Mesendoderm (in vitro differentiated cells): Measurements from ENCODE around the gene CST4.

Experiments
- DNase-seq: peaks from one replicate; pipeline ENCODE4 v3.0.0; 2013
- H2AK5ac ChIP-seq: 2 replicates; pipeline ENCODE4 v1.6.1; 2013; ENCODE audit warnings: low read length, inconsistent platforms
- H2BK120ac ChIP-seq: 2 replicates; pipeline ENCODE4 v1.6.1; 2013; ENCODE audit warnings: low read depth, mild to moderate bottlenecking, low read length, moderate library complexity, mixed read lengths
- H2BK15ac ChIP-seq: replicated peaks from 2 replicates; pipeline ENCODE4 v1.6.1; 2013; ENCODE audit warnings: low read depth, mild to moderate bottlenecking, moderate library complexity
- H2BK5ac ChIP-seq: 2 replicates; pipeline ENCODE4 v1.6.1; 2013; ENCODE audit warnings: low read length, inconsistent platforms
- H3K18ac ChIP-seq: 2 replicates; pipeline ENCODE4 v1.6.1; 2013; ENCODE audit warnings: mild to moderate bottlenecking, low read length, mixed read lengths
- H3K23ac ChIP-seq: one replicate; pipeline ENCODE4 v1.6.1; 2013; ENCODE audit warnings: low read length
- H3K27ac ChIP-seq: 2 replicates; pipeline ENCODE4 v1.5.1; 2013; ENCODE audit warnings: low read depth, mild to moderate bottlenecking, inconsistent platforms, low read length, moderate library complexity
- H3K27me3 ChIP-seq: 2 replicates; pipeline ENCODE4 v1.6.1; 2013; ENCODE audit warnings: low read length, control low read depth, mild to moderate bottlenecking, inconsistent platforms; ENCODE audit not compliant: insufficient read depth, poor library complexity
- H3K36me3 ChIP-seq: 2 replicates; pipeline ENCODE4 v1.6.1; 2013; ENCODE audit warnings: low read length, inconsistent platforms; ENCODE audit not compliant: control insufficient read depth, insufficient read depth
- H3K4ac ChIP-seq: one replicate; pipeline ENCODE4 v1.6.1; 2013; ENCODE audit warnings: low read depth, mild to moderate bottlenecking, low read length, moderate library complexity
- H3K4me1 ChIP-seq: 2 replicates; pipeline ENCODE4 v1.6.1; 2013; ENCODE audit warnings: low read depth, low read length, inconsistent platforms; ENCODE audit not compliant: control insufficient read depth
- H3K4me2 ChIP-seq: 2 replicates; pipeline ENCODE4 v1.6.1; 2013; ENCODE audit warnings: low read length
- H3K4me3 ChIP-seq: 2 replicates; pipeline ENCODE4 v1.5.1; 2013; ENCODE audit warnings: mild to moderate bottlenecking, low read length
- H3K56ac ChIP-seq: one replicate; pipeline ENCODE4 v1.6.1; 2013; ENCODE audit warnings: low read length
- H3K79me1 ChIP-seq: 2 replicates; pipeline ENCODE4 v1.6.1; 2013; ENCODE audit warnings: low read length, inconsistent platforms
- H3K79me2 ChIP-seq: 2 replicates; pipeline ENCODE4 v1.6.1; 2013; ENCODE audit warnings: mild to moderate bottlenecking, low read length; ENCODE audit not compliant: control insufficient read depth, insufficient read depth
- H3K9ac ChIP-seq: 2 replicates; pipeline ENCODE4 v1.6.1; 2013; ENCODE audit warnings: low read length, inconsistent platforms
- H4K5ac ChIP-seq: one replicate; pipeline ENCODE4 v1.6.1; 2013; ENCODE audit warnings: low read length
- H4K8ac ChIP-seq: one replicate; pipeline ENCODE4 v1.6.1; 2013; ENCODE audit warnings: low read depth, mild to moderate bottlenecking, control low read depth, low read length, moderate library complexity
- WGBS: extraction: QIAGEN DNeasy Blood & Tissue Kit; methylation state at CpG from one replicate; pipeline ENCODE4 v1.1.7; 2013; ENCODE audit warnings: low lambda C conversion rate, missing lambda C conversion rate; ENCODE audit not compliant: insufficient coverage; ENCODE audit errors: extremely low coverage; 5-methylcytosine and 5-hydroxymethylcytosine counted together

The CST4 gene

DNA sequence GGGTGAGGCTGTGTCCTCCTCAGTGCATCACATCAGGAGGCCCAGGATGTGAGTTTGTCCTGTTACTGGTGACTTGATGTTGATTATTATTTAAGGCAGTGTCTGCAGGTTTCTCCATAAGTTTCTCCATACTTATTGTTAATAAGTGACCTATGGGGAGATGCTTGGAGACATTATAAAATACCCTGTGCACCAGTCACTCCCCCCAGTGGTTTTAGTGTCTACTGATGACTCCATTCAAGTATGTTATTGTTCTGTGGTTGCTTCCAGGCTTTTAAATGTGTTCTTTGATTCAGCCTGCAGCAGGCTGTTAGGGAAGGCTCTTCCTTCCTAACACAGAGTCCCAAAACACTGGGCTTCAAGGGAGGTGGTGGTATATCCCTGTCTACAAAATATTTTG lies 36.5 kb downstream of the CST4 start:
- no peak overlapping the region for H3K56ac ChIP-seq
- no peak overlapping the region for H3K18ac ChIP-seq
- H4K8ac ChIP-seq = no peak overlapping the region
- no peaks in the 10 kb centered on the region for H3K4me1 ChIP-seq
- no peak overlapping the region for H2BK15ac ChIP-seq
- no peak overlapping the region for H3K23ac ChIP-seq
- H4K5ac ChIP-seq = no peak overlapping the region
- H3K4me2 ChIP-seq = no peak overlapping the region
- H3K4me3 ChIP-seq = no peak overlapping the region
- H2AK5ac ChIP-seq = no peak overlapping the region
- no peaks in the 10 kb centered on the region for H3K79me1 ChIP-seq
- no peaks in the 10 kb centered on the region for H3K36me3 ChIP-seq
- H3K9ac ChIP-seq = no peak overlapping the region
- no peak overlapping the region for H3K4ac ChIP-seq
- no peak overlapping the region for H2BK5ac ChIP-seq
- no peaks in the 10 kb centered on the region for H3K27me3 ChIP-seq
- H2BK120ac ChIP-seq = no peak overlapping the region
- H3K27ac ChIP-seq = no peak overlapping the region
- DNase-seq = no peak
- no peaks in the 10 kb centered on the region for H3K79me2 ChIP-seq

DNA sequence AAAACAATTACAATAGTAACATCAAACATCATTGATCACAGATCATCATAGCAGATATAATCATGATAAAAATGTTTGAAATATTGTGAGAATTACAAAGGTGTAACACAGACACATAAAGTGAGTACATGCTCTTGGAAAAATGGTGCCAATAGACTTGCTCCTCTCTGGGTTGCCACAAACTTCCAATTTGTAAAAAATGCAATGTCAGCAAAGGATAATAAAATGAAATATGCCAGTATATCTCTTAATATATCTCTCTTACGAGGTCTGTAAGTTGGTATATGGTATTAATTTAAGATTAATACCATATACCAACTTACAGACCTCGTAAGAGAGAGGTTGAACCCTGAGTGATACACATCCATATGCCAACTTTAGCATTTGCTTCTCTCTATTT lies 37.7 kb downstream of the CST4 start:
- H3K4me2 ChIP-seq = no peak overlapping the region

DNA sequence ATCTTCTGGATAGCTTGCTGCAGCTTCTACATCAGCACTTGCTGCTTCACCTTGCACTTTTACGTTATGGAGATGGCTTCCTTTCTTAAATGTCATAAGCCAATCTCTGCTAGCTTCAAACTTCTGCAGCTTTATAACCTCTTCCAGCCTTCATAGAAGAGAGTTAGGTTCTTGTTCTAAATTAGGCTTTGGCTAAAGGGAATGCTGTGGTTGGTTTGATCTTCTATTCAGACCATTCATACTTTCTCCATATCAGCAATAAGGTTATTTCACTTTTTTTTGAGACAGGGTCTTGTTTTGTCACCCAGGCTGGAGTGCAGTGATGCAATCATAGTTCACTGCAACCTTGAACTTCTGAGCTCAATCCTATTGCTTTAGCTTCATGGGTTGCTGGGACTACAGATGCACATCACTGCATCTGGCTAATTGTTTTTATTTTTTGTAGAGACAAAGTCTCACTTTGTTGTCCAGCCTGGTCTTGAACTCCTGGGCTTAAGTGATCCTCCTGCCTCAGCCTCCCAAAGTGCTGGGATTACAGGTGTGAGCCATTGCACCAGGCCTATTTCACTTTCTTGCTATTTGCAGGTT lies 38.9 kb downstream of the CST4 start:
- no peaks in the 10 kb centered on the region for H3K27me3 ChIP-seq
- H3K23ac ChIP-seq = no peak overlapping the region
- H2BK15ac ChIP-seq = no peak overlapping the region
- H3K4ac ChIP-seq = no peak overlapping the region
- no peak for DNase-seq
- H3K27ac ChIP-seq = no peak overlapping the region
- H3K56ac ChIP-seq = no peak overlapping the region
- no peaks in the 10 kb centered on the region for H3K79me2 ChIP-seq
- no peak overlapping the region for H2BK5ac ChIP-seq
- no peaks in the 10 kb centered on the region for H3K36me3 ChIP-seq
- no peak overlapping the region for H3K4me2 ChIP-seq
- H3K79me1 ChIP-seq = no peaks in the 10 kb centered on the region
- H3K9ac ChIP-seq = no peak overlapping the region
- no peaks in the 10 kb centered on the region for H3K4me1 ChIP-seq
- no peak overlapping the region for H4K8ac ChIP-seq
- WGBS = no CpG with 5 or more reads among the region's 1 CpG
- H4K5ac ChIP-seq = no peak overlapping the region
- no peak overlapping the region for H3K18ac ChIP-seq
- no peak overlapping the region for H2AK5ac ChIP-seq
- no peak overlapping the region for H3K4me3 ChIP-seq
- no peak overlapping the region for H2BK120ac ChIP-seq

More for the DNA sequence above, 37.7 kb downstream of the CST4 start:
- Histone ChIP-seq H3K4me1 (no peaks in the 10 kb centered on the region), H3K27me3 (no peaks in the 10 kb centered on the region), H3K27ac (no peak overlapping the region), H3K79me1 (no peaks in the 10 kb centered on the region), H2BK5ac (no peak overlapping the region), H3K79me2 (no peaks in the 10 kb centered on the region), H3K4me3 (no peak overlapping the region), H3K4ac (no peak overlapping the region), H2AK5ac (no peak overlapping the region), H2BK120ac (no peak overlapping the region), H3K9ac (no peak overlapping the region), H3K18ac (no peak overlapping the region), H3K36me3 (no peaks in the 10 kb centered on the region), H3K56ac (no peak overlapping the region), H4K5ac (no peak overlapping the region), H2BK15ac (no peak overlapping the region), H4K8ac (no peak overlapping the region), H3K23ac (no peak overlapping the region)
- DNase-seq = no peak
- no CpG with 5 or more reads among the region's 2 CpGs for WGBS

DNA sequence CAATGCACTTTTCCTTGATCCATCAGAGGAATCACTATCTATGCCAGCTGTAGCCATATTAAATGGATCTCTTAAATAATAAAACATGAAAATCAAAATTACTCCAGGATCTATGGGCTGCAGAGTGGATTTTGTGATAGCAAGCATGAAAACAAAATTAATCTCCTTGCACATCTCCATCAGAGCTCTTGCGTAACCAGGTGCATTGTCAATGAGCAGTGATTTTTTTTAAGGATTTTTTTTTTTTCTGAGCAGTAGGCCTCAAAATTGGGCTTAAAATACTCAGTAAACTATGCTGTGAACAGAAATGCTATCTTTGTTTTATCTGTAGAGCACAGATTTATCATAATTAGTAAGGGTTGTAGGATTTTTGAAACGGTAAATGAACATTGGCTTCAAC lies 39.6 kb downstream of the CST4 start:
- no CpG with 5 or more reads among the region's 2 CpGs for WGBS
- H3K4me1 ChIP-seq = no peaks in the 10 kb centered on the region
- H2BK120ac ChIP-seq = no peak overlapping the region
- no peak overlapping the region for H3K4me3 ChIP-seq
- no peak overlapping the region for H3K23ac ChIP-seq
- H3K79me2 ChIP-seq = no peaks in the 10 kb centered on the region
- H3K18ac ChIP-seq = no peak overlapping the region
- H4K5ac ChIP-seq = no peak overlapping the region
- no peak overlapping the region for H2AK5ac ChIP-seq
- no peak overlapping the region for H3K4me2 ChIP-seq
- no peak overlapping the region for H3K56ac ChIP-seq
- H3K27me3 ChIP-seq = no peaks in the 10 kb centered on the region
- no peak overlapping the region for H3K4ac ChIP-seq
- H3K36me3 ChIP-seq = no peaks in the 10 kb centered on the region
- no peaks in the 10 kb centered on the region for H3K79me1 ChIP-seq
- no peak overlapping the region for H3K9ac ChIP-seq
- no peak overlapping the region for H4K8ac ChIP-seq
- no peak for DNase-seq
- no peak overlapping the region for H2BK5ac ChIP-seq
- H2BK15ac ChIP-seq = no peak overlapping the region
- H3K27ac ChIP-seq = no peak overlapping the region

DNA sequence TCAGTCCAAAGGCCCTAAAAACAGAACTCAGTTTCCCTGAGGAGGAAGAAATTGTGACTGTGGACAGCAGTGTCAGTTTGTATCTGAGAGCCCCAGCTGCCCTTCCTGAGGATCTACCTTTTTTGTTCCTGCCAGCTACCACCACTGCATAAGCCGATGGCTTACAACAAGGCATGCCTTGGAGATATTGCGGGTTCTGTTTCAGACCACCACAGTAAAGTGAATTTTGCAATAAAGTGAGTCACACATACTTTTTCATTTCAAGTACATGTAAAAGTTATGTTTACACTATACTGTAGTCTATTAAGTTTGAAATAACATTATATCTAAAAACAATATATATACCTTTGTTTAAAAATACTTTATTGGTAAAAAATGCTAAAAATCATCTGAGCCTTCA lies 41.5 kb downstream of the CST4 start:
- Histone ChIP-seq H4K8ac (no peak overlapping the region), H2BK120ac (no peak overlapping the region), H3K4me3 (no peak overlapping the region), H2AK5ac (no peak overlapping the region), H3K27me3 (no peaks in the 10 kb centered on the region), H3K79me1 (no peaks in the 10 kb centered on the region), H3K79me2 (no peaks in the 10 kb centered on the region), H3K18ac (no peak overlapping the region), H3K4me2 (no peak overlapping the region), H2BK15ac (no peak overlapping the region), H3K4ac (no peak overlapping the region), H3K36me3 (no peaks in the 10 kb centered on the region), H2BK5ac (no peak overlapping the region), H3K9ac (no peak overlapping the region), H3K4me1 (no peaks in the 10 kb centered on the region), H3K27ac (no peak overlapping the region), H3K56ac (no peak overlapping the region), H3K23ac (no peak overlapping the region), H4K5ac (no peak overlapping the region)
- WGBS = no CpG with 5 or more reads among the region's 2 CpGs
- no peak for DNase-seq

DNA sequence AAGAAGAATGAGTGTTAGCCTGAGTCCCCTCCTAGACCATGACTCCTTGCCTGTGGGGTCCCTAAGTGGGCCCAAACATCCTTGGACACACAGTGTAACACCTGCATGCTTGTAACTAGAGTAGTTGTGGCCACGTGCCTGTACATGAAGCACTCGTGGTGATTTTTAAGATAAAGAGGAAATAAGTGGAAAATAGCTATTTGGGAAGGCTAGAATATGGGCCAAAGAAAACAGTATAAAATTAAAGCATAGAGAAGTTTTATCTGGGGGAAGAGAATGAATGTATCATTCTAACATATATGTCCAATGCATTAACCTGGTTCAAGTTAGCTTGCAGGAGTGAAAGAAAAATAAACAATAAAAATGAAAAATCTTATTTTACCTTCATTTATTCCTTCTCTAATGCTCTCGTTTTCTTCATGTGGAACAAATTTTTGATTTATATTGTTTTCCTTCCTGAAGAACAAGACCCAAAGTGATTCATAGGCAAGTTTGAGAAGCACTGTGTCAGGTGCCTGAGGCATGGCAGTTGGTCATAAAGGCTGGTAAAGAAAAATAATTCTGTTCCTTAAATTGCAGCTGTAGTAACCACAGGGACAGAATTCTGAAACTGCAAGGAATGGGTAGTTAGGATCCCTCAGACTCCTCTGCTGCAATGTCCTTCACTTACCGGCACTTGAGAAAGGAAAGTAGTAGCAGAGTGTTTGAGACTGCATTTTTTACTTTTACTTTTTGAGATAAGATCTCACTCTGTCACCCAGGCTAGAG lies 42.5 kb downstream of the CST4 start:
- Histone ChIP-seq H2AK5ac (no peak overlapping the region), H2BK120ac (no peak overlapping the region), H4K8ac (no peak overlapping the region), H4K5ac (no peak overlapping the region), H3K23ac (no peak overlapping the region), H3K4me1 (no peaks in the 10 kb centered on the region), H2BK5ac (no peak overlapping the region), H3K9ac (no peak overlapping the region), H3K4ac (no peak overlapping the region), H3K56ac (no peak overlapping the region), H3K79me1 (no peaks in the 10 kb centered on the region), H2BK15ac (no peak overlapping the region), H3K4me3 (no peak overlapping the region), H3K27ac (no peak overlapping the region), H3K79me2 (no peaks in the 10 kb centered on the region), H3K27me3 (no peaks in the 10 kb centered on the region), H3K36me3 (no peaks in the 10 kb centered on the region), H3K18ac (no peak overlapping the region), H3K4me2 (no peak overlapping the region)
- DNase-seq = no peak
- no CpG with 5 or more reads among the region's 4 CpGs for WGBS
